Stimulated activated CD8-positive, alpha-beta memory T cell treated with anti-CD3 and anti-CD28 coated beads, Interleukin-4, amount 100 ng/mL, for 24 hours (primary cell): ENCODE measurements around the gene CDRT15.
"Not testable (repeated sequence)": the region's sequence is repeated elsewhere in the genome, so short reads cannot be mapped to it uniquely, and the experiment has no call there.

Experiments used
- DNase-seq: peaks from one replicate; pipeline ENCODE4 v3.0.0-alpha.2; 2020; ENCODE audit warnings: low read depth

The CDRT15 gene

DNA sequence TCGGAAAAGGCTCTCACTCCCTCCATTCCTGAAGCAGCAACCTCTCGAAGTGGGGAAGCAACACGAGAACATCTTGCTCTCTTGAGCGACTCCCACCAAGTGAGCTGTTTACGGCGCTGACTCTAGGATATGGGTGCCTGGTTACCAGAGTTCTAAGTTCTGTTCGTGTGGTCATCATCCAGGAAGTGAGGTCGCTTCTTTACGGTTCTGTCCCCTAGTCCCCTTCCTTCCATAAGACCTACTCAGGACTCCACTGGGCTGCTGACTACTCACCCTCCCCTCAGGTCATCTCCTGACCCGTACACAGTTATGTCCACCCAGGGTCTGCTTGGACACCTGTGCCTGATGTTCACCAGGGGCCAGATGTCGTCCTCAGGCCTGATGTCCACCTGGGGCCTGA, at the start of gene CDRT15:
Gene CDRT15 (minus strand): TSS at position 101 of the 400 bp plus-strand sequence. CDS start 29 bp downstream, at position 72.
- not testable (repeated sequence) for DNase-seq

DNA sequence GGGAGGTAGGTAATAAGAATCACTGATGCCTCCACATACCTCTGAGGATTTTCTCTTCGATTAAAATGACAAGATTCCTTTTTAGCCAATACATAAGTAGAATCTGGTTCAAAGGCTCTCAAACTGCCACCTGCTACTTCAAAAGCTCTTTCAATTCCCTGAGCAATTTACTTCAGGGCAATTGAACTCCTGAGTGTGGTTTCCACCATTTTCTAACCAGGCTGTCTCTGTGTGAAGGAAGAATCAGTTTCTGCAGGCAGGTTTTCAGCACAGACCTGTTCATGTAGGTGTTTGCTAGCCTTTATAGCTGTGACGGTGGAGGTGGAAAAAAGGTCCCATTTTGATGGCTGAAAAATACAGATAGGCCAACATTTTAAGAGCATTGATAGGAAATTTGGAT, 46.1 kb upstream of the CDRT15 start:
- DNase-seq: no peak

DNA sequence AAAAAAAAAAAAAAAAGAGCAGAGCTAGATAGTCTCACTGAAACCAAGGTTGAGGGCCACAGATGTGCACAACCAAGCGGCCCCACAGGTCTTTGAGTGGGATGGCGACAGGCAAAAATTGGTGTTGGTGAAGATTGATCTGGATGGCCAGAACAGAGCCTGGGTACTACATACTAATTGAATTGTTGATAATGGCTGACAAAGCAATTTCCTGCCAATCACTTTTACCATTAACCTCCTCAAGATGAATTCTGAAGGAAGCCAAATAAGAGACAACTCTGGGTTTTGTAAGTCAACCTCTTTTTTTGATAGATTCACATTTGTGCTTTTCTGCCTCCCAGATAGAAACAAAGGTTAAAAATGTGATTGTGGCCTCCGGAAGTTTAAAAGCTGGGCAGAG, 44.9 kb upstream of the CDRT15 start:
- no peak for DNase-seq

DNA sequence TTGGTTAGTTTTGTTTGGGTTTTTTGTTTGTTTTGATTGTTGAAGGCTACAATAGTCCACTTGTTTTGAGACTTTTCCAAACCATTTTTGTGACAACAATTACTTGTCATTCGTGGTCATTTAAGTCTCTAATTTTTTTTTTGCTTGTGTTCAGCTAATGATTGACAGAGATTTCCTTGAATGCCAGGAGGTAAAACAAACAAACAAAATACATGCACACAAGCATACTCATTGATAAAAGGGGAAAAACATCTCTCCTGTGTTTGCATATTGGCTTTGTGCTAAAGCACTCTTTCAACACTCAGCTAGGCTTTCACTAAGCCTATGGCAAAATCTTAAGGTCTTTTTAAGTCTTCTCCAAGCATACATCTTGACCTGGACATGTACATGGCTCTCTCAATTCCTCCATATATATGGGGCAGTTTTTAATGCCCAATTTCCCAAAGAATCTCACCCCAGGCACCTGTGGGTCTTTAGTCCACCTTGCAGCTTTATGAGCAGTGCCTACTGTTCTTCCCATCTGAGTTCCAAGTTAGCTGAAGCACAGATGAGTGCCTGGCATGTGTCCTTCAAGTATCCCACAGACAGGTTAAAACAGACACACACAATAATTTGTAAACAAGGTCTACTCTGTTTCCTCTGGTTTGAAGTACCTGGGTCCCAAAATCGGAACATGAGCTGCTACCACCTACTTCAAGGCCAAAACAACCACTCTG, 40.0 kb upstream of the CDRT15 start:
- no peak for DNase-seq

DNA sequence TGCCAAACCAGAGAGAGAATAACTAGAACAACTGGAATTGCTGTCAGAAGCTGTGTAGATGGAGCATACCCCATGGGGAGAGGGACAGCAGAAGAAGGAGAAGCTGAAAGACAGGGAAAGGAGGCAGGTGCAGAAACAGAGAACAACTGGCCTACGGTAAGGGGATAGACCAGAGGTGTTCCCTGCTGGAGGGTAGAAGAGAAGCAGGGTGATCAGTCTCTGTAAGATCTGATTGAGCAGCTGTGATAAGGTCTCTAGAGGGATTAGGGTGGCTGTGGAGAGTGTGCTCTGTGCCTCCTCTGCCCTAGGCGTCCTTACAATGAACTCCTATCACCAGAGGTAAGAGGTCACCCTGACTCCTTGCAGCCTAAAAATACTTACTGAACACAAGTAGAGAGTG, 33.8 kb upstream of the CDRT15 start:
- no peak for DNase-seq

DNA sequence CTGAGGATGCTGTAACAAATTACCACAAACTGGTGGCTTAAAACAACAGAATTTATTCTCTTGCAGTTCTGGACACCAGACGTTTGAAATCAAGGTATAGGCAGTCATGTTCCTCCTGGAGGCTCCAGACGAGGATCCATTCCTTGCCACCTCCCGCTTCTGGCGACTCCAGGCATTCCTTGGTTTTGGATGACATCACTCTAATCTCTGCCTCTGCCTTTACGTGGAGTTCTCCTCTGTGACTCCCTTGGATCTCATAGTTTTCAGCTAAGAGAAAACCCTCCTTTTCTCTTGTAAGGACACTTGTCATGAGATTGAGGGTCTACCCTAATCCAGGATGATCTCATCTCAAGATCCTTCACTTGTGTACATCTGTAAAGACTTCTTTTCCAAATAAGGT, 32.8 kb upstream of the CDRT15 start:
- DNase-seq: no peak

DNA sequence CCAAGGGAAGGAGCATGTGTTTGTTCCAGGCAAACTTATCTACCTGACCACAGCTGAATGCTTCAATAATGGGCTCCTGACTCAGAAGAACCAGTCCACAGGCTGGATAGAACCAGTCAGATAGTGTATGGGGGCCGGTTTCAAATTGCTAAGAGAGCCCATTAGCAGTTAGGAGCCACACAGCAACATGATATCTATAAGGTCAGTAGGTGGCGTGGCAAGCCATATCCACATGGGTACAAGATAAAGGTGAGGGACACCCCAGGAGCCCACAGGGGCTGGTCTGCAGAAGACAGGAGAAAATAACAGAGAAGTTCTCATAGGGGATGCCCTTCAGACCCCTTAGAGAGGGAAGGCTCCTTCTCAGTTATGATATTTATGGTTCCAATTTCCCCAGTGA, 31.6 kb upstream of the CDRT15 start:
- DNase-seq: no peak

DNA sequence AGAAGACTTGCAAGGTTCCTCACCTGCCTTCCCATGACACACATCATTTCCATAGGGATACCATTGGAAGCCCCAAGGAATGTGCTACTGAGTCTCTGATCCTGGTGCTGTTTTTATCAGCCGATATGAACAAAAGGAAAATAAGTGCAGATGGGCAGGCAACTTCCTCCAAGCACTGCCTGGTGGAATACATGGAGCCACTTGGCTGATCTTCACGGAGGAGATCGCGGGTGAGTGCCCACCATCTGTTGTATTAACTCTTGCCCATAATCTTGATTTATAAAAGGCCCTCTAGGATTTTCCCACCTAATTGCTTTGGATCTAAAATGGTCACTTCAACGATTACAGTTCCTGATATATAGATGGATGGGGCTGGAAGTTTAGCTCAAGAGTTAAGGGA, 24.7 kb upstream of the CDRT15 start:
- no peak for DNase-seq

DNA sequence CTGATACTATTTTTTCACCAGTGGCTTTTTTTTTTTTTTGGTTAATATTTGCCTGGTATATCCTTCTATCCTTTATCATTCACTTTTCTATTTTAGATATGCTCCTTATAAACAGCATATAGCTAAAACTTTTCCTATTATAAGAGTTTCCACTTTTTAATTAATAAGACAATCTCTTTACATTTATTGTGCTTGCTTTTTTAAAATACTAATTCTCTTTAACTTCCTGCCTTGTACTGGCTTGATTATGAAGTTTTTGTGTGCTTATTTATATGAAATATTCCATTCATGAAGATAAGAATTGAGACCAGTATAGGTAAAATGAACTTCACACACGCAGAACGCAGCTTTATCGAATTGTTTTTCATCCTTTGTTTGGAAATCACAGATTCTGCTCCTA, 9.0 kb upstream of the CDRT15 start:
- no peak for DNase-seq

DNA sequence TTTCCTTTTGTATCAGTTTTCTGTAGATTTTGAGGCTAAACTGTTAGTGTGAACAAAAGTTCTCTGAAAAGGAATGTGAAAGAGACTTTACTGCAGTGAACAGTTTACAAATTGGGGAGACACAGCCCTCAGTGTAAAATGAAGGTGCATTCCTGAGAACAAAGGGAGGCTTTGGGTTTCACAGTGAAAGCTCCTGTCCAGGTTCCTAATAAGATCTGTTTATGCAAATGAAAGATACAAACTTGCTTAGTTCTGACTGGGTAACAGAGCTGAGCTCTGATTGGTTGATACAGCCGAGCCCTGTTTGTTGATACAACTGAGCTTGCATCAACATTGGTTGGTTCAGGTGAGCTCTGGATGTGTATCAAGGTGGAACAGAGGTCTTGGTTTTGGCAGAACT, 8.3 kb upstream of the CDRT15 start:
- no peak for DNase-seq

DNA sequence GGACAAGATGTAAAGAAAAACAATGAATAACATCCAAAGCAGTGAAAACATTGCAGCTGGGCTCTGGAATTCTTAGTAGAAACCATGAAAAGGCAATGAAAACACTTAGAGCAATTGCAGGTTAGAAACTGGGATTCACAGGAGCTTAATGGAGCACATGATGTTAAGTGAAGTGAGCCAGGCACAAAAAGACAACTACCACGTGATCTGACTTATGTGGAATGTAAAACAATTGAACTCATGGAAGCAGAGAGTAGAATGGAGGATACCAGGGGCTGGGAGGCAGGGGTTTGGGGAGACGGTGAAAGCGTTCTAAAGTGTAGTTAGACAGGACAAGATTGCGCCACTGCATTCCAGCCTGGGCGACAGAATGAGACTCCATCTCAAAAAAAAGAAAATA, 2.6 kb upstream of the CDRT15 start:
- not testable (repeated sequence) for DNase-seq

DNA sequence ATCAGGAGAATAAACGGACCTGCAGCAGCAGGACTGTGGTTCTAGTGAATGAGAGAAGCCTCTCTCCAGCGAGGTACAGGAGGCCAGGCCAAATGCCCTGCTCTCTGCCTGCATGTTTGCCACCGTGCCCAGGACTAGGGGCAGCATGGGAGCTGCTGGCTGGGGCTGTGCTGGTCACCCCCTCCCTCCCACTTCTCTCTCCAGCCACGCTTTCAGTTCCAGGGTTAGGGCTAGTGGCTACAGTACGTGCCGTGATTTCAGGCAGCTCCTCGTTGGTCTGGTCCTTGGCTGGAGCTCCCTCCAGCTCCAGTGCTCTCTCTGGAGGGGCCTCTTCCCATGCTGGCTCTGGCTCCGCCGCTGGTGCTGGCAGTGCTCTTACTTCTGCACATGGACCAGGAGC, 630 bp downstream of the CDRT15 start:
- DNase-seq: not testable (repeated sequence)

DNA sequence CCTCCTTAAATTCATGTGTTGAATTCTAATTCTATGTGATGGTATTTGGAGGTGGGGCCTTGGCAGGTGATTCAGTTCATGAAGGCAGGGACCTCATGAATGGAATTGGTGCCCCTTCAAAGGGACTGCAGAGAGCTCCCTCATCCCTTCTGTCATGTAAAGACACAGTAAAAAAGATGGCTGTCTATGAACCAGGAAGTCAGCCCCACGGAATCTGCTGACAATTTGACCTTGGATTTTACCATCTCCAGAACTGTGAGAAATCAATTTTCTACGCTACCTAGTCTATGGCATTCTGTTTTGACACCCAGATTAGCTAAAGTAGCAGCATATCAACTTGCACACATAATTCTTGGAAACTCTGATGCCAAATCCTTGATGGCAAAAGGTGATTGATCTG, 1.6 kb downstream of the CDRT15 start:
- DNase-seq: not testable (repeated sequence)

DNA sequence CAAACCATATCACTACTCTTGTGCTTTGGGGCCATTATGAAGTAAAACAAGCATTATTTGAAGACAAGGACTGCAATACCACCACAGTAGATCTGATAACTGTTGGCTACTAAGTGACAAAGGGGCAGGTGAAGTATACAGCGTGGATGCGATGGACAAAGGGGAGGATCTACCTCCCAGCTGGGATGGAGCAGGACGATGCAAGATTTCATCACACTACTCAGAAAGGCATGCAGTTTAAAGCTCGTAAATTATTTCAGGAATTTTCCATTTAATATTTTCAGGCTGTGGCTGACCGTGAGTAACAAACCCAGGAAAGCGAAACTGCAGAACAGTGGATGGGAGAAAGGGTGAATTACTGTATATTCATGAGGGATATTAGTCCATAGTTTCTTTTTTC, 5.5 kb downstream of the CDRT15 start:
- not testable (repeated sequence) for DNase-seq

DNA sequence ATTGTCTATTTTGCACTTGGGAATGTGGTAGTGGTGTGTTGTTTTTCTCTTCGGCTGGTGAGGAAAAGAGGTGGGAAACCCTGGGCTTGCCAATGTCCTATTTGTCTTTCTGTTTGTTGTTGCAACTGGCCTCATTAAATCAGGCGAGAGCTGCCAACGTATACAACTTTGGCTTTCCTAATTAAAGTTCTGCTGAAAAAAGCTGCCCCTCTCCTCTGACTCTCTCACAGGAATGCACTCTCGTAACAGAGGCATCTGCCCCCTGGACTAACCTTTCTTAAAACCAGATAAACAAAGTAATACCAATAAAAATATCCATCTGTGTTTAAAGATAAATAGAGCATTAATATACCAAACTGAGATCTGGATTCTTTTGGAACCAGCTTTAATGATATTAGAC, 7.8 kb downstream of the CDRT15 start:
- DNase-seq: no peak

DNA sequence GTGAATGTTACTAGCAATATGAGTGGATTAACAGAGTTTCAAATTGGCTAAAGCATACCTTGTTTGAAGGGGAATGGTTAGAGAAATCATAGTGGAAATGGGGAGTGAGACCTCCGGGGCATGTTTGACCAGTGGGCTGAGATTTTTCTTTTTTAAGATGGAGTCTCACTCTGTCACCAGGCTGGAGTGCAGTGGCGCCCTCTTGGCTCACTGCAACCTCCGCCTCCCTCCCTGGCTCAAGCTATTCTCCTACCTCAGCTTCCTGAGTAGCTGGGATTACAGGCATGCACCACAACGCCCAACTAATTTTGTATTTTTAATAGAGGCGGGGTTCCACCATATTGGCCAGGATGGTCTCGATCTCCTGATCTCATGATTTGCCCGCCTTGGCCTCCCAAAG, 9.6 kb downstream of the CDRT15 start:
- DNase-seq: no peak

DNA sequence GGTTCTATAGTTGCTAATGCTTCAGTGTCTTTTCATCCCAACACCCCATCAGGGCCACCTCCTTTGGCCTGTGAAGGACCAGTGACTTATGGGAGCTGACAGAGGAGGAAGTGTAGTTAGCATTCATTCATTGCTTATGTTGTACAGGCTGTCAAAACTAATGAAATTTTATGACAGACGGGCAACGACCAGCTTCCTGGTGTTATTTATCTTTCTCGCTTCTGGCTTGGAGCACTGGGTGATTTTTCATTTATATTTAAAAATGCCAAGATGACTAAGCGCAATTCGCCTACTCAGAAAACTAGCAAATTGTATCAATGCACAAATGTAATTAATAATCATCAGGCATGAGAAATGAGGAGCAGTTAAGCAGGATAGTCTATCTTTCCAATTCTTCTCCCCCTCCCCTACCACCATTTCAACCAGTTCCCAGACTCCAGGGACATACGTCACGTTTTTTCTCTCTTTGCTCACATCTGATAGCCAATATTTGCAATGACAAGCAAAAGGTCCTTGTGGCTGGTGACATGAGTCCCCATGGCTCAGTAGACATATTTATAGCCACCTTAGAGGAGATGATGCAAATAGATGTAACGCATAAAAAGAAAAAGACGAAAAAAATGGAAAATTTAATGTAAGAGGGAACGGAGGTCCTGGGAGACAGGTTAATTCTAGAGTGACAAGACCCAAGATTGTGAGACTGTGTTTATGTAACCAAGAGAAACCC, 11.2 kb downstream of the CDRT15 start:
- no peak for DNase-seq

DNA sequence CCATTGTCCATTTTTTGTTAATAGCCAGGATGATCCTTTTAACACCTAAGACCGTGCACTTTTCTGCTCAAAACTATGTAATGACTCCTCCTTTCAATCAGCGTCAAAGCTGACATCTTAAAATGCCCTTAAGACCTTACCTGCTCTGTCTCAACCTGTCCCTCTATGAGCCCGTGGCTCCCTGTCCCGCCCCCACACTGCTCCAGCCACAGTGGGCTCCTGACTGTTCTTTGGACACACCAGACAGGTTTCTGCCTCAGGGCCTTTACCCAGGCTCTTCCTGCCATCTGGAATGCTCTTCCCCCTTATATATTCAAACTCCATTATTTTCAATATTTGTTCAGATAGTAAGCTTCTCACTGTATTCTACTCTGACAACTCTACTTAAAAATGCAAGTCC, 14.1 kb downstream of the CDRT15 start:
- no peak for DNase-seq

DNA sequence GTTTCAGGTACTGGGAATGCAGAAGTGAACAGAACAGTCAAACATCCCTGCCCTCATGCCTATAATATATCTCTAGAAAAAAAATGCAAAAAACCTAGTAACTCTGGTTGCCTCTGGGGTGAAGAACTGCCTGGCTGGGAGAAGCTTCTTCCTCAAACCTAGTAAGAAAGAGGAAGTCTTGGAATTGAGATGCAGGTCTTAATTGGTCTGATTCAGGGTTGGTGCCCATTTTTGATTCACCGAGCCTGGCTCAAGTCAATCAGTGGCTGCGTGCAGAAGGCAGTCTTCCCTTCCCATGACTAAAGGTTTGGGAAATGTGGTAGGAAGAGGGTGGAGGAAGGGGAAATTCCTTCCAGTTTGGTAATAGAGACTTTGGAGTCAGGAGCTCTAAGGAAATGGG, 22.4 kb downstream of the CDRT15 start:
- no peak for DNase-seq

DNA sequence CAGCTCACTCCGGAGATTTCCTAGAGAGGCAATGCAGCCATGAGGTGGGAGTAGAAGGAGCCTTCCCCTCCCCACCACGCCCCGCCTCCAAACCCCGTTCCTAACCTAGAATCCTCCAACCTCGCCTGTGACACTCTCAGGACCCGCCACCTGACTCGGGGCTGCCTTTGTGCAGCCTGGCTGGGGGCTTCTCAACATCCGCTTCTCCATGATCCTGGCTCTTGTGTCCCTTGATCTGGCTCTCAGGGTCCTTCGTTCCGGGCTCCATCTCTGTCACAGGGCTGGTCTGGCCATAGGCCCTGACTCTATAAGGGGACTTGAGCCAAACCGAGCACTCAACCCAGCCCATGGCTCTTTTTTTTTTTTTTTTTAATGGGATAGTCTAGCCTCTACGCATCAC, 24.3 kb downstream of the CDRT15 start:
- DNase-seq: no peak

DNA sequence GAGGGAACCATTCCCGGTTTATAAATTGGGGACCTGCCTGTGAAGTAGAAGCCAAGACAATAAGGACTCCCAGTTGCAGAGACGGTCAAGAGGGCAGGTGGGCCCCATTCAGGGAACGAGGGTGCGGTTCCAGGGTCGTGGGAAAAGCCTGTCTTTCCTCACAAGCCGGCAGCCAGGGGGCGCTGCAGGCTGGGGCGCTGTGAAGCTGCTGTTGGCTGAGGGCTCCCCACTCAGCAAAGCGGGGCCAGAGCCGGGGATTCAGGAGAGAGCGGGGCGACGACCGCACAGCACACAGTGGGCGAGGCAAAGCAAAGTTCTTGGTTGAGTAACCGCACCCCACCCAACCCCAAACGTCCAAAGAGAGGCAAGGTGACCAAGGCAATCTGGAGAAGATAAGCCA, 24.9 kb downstream of the CDRT15 start:
- no peak for DNase-seq

DNA sequence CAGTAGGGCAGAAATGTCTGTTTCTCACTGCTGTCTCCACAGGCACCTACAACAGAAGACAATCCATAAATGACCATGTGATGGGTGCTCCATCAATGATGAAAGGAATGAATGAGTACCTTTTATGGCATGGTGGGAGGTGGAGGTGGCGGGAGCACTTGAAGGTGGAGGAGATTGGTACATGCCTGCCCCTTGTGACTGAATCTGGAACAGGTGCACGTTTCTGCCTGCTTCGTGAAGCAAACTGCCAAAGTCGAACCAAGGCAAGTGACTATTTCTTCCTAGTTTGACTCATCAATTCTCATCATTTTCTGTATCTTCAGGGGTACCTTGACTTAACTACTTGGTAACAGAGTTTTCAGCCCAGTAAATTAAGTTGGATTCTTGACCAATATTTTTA, 25.4 kb downstream of the CDRT15 start:
- no peak for DNase-seq

DNA sequence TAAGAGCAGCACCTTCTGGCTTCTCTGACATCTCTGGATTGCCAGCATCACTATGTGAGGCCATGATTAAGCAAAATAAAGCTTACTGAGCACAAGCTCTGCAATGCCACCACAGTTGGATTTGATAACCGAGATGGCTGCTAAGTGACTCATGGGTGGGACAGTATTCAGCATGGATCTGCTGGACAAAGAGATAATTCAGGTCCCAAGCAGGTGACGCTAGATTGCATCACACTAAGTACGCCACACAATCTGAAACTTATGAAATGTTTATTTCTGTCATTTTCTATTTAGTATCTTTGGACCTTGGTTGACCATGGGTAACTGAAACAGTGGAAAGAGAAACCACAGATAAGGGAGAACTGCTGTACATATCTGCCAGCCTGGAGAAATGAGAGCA, 27.4 kb downstream of the CDRT15 start:
- DNase-seq: no peak

DNA sequence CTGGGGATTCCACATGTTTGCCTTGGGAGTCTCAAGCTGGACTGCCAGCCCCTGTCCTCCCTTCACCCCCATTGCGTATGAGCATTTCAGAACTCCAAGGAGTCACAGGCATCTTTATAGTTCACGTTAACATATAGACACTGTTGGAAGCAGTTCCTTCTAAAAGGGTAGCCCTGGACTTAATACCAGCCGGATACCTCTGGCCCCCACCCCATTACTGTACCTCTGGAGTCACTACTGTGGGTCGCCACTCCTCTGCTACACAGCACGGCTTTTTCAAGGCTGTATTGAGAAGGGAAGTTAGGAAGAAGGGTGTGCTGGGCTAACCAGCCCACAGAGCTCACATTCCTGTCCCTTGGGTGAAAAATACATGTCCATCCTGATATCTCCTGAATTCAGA, 28.9 kb downstream of the CDRT15 start:
- no peak for DNase-seq
